ENCODE measurements around the gene TTC16. TPM values are rescaled to one million over a fixed set of nuclear protein-coding genes. Genes with fewer than 3 reads are reported as not detected.
A peak's percentile ranks its signal among the peaks of the same experiment; 100 is the strongest.

Gene TTC16, protein sequence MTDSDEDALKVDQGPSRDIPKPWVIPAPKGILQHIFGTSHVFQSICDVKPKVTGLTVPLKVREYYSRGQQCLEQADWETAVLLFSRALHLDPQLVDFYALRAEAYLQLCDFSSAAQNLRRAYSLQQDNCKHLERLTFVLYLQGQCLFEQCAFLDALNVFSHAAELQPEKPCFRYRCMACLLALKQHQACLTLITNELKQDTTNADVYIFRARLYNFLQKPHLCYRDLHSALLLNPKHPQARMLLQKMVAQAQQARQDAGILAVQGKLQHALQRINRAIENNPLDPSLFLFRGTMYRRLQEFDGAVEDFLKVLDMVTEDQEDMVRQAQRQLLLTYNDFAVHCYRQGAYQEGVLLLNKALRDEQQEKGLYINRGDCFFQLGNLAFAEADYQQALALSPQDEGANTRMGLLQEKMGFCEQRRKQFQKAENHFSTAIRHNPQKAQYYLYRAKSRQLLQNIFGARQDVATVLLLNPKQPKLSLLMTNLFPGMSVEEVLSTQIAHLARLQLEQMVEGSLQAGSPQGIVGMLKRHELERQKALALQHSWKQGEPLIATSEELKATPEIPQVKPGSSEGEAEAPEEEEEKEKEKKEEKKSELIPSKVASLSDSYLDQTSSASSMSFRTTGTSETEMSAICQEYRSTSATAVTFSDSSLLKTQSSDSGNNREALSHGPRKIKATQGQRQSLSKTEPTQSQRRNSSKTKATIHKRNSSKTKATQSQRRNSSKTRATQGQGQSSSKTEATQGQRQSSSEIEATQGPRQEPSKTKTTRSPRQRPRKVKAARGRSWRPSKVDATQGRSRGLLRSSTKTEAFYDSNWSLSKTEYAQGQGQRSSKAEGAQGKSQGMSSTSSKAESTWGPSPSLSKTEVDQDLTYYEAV
- 1 to 10 TPM in 5 of 6 donors, under 1 TPM in 1; 0.29 to 9.4 (median 3.1) TPM for total RNA-seq

DNA sequence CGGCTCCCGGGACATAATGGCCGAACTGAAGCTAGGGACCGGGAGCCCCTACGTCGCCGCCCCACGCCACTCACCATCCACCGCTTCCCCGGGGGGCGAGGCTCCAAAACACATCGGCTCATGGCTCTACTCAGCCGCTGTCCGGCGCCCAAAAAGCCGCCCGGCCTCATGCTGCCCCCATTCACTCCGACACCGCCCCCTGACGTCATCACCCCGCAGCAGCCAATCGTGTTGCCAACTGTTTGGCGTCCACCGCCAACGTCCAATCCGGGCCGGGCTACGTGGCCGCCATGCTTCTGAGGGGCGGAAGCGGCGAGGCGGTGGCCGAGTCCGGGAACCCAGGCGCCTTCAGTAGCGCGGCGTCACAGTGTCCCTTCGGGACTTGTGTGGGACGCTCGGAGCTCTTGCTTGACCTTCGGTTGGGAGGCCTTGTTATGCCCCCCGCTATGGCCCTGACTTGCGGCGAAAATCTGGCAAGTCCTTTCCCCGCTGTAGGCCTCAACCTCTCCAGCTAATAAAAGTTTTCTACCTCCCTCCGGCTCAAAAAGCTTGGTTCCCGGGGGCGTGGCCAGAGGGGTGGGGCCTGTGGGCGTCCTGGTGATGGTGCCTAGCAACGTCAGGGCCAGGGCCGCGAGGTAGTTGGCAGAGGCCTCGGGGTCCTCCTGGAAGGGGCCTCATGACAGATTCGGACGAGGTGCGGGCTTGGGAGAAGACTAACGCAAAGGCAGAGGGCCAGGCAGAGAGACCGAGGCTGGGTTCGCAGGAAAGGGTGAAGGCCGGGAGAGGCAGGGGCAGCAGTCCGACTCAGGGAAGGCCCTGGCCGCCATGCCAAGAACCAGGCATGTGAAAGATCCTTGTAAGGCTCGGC is at the start of gene TTC16, which contains the start of gene PTRH1:
Gene TTC16 (plus strand): TSS at position 610 of the 868 bp plus-strand sequence. CDS start 67 bp downstream, at position 677.
Gene PTRH1 (minus strand): TSS at position 194 of the 868 bp plus-strand sequence. CDS start 24 bp downstream, at position 170.
- Histone ChIP-seq H3K27me3 (no peaks in the 10 kb centered on the region), H3K36me3 (peaks cover 0 to 5% (median 0%) of the 10 kb centered on the region in 4 donors), H3K27ac (peak within 1 kb of the TSS; percentile 74 to 86 (median 78)), H3K9me3 (no peaks in the 10 kb centered on the region), H3K4me1 (peaks cover 12 to 19% (median 16%) of the 10 kb centered on the region in 4 donors), H3K4me3 (peak within 1 kb of the TSS; percentile 63 to 85 (median 71))
- peak; percentile 96 to 98 for ATAC-seq (ENCODE audit: low FRiP score in 2 of 2)
- WGBS, 2 donors: 6 to 19% methylated on average over 15 to 61 of the region's 65 CpGs
- DNase-seq: peak; percentile 97 to 99
- TF ChIP-seq, protein P1, sequence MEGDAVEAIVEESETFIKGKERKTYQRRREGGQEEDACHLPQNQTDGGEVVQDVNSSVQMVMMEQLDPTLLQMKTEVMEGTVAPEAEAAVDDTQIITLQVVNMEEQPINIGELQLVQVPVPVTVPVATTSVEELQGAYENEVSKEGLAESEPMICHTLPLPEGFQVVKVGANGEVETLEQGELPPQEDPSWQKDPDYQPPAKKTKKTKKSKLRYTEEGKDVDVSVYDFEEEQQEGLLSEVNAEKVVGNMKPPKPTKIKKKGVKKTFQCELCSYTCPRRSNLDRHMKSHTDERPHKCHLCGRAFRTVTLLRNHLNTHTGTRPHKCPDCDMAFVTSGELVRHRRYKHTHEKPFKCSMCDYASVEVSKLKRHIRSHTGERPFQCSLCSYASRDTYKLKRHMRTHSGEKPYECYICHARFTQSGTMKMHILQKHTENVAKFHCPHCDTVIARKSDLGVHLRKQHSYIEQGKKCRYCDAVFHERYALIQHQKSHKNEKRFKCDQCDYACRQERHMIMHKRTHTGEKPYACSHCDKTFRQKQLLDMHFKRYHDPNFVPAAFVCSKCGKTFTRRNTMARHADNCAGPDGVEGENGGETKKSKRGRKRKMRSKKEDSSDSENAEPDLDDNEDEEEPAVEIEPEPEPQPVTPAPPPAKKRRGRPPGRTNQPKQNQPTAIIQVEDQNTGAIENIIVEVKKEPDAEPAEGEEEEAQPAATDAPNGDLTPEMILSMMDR (IDR thresholded peaks at IDR 0.05): no peak
- TF ChIP-seq POLR2A (IDR thresholded peaks at IDR 0.05) (peak in 2 of 4 donors; percentile 37 to 67), POLR2AphosphoS5 (IDR thresholded peaks at IDR 0.05) (peak; percentile 70 to 74)

GRCh38 chr9:127667127-127667844 is 48.6 kb upstream of the TTC16 start:
- Histone ChIP-seq H3K9me3 (no peaks in the 10 kb centered on the region), H3K27me3 (no peaks in the 10 kb centered on the region), H3K36me3 (peaks cover 10 to 85% (median 48%) of the 10 kb centered on the region in 4 donors), H3K27ac (no peak overlapping the region), H3K4me1 (peaks cover 0 to 8% (median 2%) of the 10 kb centered on the region in 4 donors), H3K4me3 (no peak overlapping the region)
- no peak for DNase-seq
- 74 to 77% methylated on average over 3 of the region's 3 CpGs for WGBS, 2 donors
- ATAC-seq (ENCODE audit: low FRiP score in 2 of 2): no peak
- TF ChIP-seq, protein P1 (IDR thresholded peaks at IDR 0.05): no peak
- TF ChIP-seq EP300 (IDR thresholded peaks at IDR 0.05) (no peak), POLR2AphosphoS5 (IDR thresholded peaks at IDR 0.05) (no peak), POLR2A (IDR thresholded peaks at IDR 0.05) (no peak)

DNA sequence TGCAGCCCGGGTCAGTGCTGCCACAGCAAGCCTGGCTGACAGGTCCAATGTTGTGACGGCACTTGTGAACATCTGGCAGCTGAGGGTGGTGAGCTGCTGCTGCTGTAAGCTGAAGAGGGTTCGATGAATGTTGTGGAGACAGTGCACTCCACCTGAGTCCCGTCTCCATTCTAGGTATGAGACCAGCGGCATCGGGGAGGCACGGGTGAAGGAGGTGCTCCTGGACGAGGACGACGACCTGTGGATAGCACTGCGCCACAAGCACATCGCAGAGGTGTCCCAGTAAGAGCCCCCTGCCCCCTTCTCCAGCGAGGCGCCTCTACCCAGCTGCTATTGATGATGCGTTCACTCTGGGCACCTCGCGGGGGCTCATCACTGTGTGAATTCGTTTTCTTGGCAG is 48.0 kb upstream of the TTC16 start:
- H3K27me3 ChIP-seq: no peaks in the 10 kb centered on the region
- WGBS, 2 donors: 91 to 95% methylated on average over 18 of the region's 18 CpGs
- ATAC-seq (ENCODE audit: low FRiP score in 2 of 2) (no peak), DNase-seq (peak in 1 of 2 donors; percentile 41)
- peaks cover 0 to 8% (median 2%) of the 10 kb centered on the region in 4 donors for H3K4me1 ChIP-seq
- no peak overlapping the region for H3K4me3 ChIP-seq
- TF ChIP-seq POLR2AphosphoS5 (IDR thresholded peaks at IDR 0.05) (no peak), POLR2A (IDR thresholded peaks at IDR 0.05) (no peak), EP300 (IDR thresholded peaks at IDR 0.05) (no peak)
- TF ChIP-seq, protein P1 (IDR thresholded peaks at IDR 0.05): no peak
- no peak overlapping the region for H3K27ac ChIP-seq
- H3K36me3 ChIP-seq: peaks cover 13 to 85% (median 50%) of the 10 kb centered on the region in 4 donors
- H3K9me3 ChIP-seq: no peaks in the 10 kb centered on the region

DNA sequence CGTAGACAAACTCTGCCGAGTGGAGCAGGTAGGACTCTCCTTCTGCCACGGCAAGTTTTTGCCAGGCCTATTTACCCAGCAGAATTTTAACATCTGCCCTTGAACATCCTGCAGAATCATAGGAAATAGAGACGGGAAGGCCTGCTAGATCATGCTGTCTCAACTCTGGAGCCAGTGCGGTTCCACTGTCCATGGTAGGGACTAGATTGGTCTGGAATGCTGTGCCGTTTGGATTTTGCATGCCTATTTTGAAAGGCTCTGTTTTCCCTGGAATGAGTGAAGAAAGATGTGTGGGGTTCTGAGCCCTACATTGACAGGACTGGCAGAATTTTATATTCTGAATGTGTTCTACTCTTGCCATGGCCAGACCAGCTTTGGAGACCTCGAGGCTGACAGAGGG is 42.6 kb upstream of the TTC16 start:
- TF ChIP-seq, protein P1 (IDR thresholded peaks at IDR 0.05): no peak
- TF ChIP-seq EP300 (IDR thresholded peaks at IDR 0.05): no peak
- TF ChIP-seq POLR2AphosphoS5 (IDR thresholded peaks at IDR 0.05): no peak
- no peak for TF ChIP-seq POLR2A (IDR thresholded peaks at IDR 0.05)
- no peak for ATAC-seq (ENCODE audit: low FRiP score in 2 of 2)
- Histone ChIP-seq H3K4me3 (no peak overlapping the region), H3K4me1 (no peaks in the 10 kb centered on the region), H3K27ac (no peak overlapping the region), H3K36me3 (peaks cover 17 to 91% (median 47%) of the 10 kb centered on the region in 4 donors), H3K27me3 (no peaks in the 10 kb centered on the region), H3K9me3 (no peaks in the 10 kb centered on the region)
- DNase-seq: no peak
- WGBS, 2 donors: 89 to 96% methylated on average over 7 of the region's 7 CpGs
